ENCODE measurements around the gene RIPOR1.
A peak's percentile ranks its signal among the peaks of the same experiment; 100 is the strongest.

- TF ChIP-seq CTCF (IDR thresholded peaks at IDR 0.05; ENCODE audit: low read length) = peak; percentile 62; the same call in 1 of the 2 replicates
- no peak for TF ChIP-seq EZH2 (IDR thresholded peaks at IDR 0.05; ENCODE audit: borderline replicate concordance, low read length)
Observed at GRCh38 chr16:67514382-67514828, 14.2 kb upstream of the RIPOR1 start.
